ENCODE measurements around the gene LAMC3.

- TF ChIP-seq, protein P1, sequence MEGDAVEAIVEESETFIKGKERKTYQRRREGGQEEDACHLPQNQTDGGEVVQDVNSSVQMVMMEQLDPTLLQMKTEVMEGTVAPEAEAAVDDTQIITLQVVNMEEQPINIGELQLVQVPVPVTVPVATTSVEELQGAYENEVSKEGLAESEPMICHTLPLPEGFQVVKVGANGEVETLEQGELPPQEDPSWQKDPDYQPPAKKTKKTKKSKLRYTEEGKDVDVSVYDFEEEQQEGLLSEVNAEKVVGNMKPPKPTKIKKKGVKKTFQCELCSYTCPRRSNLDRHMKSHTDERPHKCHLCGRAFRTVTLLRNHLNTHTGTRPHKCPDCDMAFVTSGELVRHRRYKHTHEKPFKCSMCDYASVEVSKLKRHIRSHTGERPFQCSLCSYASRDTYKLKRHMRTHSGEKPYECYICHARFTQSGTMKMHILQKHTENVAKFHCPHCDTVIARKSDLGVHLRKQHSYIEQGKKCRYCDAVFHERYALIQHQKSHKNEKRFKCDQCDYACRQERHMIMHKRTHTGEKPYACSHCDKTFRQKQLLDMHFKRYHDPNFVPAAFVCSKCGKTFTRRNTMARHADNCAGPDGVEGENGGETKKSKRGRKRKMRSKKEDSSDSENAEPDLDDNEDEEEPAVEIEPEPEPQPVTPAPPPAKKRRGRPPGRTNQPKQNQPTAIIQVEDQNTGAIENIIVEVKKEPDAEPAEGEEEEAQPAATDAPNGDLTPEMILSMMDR (IDR thresholded peaks at IDR 0.05) = no peak
- TF ChIP-seq ZFX (IDR thresholded peaks at IDR 0.05; ENCODE audit: borderline replicate concordance) = no peak
Observed at GRCh38 chr9:130963337-130963908, 45.6 kb upstream of the LAMC3 start.
